GM18861 (cell line): Measurements from ENCODE around the gene ZBP1.

Experiments
- ATAC-seq: cut with Tn5 transposase; IDR thresholded peaks from one replicate; pipeline ENCODE4 v1.9.1; 2021; ENCODE audit not compliant: unreplicated experiment

Gene ZBP1

DNA sequence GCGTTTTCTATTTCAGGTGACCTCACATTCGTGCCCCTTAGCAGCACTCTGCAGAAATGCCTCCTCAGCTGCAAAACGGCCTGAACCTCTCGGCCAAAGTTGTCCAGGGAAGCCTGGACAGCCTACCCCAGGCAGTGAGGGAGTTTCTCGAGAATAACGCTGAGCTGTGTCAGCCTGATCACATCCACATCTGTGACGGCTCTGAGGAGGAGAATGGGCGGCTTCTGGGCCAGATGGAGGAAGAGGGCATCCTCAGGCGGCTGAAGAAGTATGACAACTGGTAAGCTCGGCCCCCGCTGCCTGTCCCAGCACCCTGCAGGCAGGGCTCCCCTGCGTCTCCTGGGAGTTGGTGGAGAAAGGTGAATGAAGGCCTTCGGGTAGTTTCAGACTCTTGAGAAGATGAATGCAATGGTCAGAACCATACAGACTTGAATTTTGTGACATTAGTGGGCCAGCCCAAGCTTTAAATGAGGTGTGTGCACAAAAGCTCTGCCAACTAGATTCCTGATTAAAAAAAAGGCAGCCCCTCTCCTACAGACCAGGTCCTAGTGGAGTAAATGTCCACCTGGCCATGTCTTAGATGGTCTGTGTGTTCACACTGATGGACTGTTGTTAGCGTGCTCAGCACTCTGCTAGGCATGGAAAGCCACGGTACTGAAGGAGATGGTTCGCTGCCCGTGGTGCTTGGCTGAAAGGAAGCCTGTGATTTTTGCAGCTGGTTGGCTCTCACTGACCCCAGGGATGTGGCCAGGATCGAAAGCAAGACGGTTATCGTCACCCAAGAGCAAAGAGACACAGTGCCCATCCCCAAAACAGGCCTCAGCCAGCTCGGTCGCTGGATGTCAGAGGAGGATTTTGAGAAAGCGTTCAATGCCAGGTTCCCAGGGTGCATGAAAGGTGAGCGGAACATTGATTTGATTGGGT, 58.6 kb downstream of the ZBP1 start:
- ATAC-seq, result no peak

DNA sequence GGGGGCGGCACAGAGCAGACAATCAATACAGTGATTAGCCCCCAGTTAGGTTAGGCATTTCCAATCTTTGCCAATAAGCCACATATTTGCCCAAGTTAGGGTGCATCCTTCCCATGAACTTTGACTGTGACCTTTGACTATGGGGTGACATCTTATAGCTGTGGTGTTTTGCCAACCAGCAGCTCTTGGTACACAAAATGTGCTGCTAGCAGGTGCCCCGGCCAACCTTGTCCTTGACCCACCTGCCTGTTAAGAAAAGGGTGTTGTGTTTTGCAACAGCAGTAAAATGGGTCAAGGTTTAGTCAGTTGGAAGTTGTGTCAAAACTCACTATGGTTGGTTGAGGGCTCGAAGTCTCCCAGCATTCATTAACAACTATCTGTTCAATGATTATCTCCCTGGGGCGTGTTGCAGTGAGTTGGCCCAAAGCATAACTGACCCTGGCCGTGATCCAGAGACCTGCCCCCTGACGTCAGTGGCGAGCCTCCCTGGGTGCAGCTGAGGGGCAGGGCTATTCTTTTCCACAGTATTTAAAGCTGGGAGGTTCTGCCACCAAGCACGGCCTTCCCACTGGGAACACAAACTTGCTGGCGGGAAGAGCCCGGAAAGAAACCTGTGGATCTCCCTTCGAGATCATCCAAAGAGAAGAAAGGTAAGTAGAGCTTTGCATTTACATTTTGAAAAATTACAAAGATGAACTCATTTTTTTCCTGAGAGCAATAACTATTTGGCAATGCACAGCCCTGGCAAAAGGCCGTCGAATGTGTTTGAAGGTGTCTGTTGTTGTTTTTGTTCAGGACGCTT, 59.5 kb downstream of the ZBP1 start, which contains the start of gene PCK1:
Gene PCK1, plus strand, starts transcription at position 557 of the 802 bp plus-strand sequence. CDS start 302 bp downstream, outside the sequence.
- no peak for ATAC-seq

DNA sequence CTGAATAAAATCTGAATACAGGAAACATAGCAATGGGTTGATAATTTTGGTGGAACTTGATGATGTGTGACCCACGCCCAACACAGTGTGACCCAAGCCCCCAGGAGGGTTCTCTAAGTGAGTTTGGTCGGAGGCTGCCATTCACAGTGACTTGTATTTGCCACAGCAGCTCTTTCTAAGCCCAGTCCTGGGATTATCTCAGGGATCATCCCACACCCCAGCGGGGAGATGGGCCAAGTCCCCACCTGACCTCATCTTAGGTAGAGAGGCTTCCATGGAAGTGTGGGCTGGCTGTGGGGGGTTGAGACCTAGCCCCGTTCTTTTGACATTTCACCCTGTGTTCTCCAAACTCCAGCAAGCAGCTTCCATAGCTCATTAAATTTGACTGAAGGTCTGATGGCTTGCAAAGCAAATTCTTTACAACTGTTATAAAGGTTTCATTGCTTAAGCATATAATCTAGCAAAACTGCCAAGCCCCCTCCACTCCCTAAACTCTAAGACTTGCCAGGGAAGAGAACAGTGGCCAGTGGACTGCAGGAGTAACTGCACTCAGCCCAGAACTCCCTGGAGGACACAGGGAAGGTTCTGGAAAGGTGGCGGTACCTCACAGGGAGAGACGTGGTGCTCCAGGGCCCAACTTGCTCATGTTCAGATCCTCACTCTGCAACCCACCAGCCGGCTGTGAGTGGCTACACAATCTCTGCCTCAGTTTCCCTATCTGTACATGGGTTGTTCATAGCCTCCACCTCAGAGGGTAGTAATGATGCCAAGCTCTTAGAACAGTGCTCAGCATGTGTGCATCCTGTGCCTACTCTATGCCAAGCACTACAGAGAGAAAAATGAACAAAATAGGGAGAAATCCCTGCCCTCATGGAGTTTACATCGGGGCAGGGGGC, 60.3 kb downstream of the ZBP1 start:
- no peak for ATAC-seq

DNA sequence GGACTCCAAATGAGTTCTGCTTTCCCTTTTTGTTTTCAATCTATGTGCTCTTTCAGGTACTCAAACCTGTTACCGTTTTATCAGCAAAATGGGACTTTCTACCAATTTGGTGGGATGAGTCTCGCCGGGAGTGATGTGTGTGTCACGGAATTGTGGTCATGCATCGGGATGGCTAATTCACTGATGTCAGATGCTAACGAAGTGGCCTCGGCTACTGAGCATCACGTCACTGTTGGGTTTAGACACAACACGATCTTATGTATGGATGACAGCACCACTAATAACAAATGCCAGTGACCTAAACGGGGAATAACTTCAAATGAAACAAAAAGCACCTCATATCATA, 61.0 kb downstream of the ZBP1 start:
- ATAC-seq, result no peak

DNA sequence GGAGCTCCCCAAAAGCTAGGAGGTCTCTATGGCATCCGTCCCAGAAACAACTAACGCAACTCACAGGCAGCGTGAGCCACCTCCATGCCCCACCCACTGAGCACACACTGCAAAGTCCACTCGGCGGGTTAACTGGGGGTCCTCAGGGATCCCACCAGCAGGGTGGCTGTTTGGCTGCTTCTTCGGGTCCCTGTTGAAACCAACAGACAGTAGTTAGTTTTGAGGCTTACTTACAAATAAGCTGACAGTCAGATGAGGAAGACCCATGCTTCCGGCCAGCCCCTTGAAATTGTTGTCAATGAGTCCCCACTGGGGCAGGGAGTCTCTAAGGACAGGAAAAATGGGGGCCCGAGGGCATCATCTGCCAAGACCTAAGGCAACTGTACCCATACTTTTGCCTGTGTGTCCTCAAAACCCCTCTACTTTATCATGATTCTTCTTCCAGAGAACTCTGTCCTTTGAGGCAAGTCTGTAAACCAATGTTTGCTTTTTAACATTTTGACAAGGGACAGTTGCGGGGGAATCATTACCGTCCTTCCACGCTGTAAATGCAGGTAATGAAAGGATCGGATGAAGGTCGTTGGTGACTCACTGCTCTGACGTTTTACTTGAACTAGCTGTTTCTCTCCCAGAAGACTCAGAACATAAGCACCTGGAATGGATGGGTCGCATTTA, 61.5 kb downstream of the ZBP1 start:
- ATAC-seq, result no peak

DNA sequence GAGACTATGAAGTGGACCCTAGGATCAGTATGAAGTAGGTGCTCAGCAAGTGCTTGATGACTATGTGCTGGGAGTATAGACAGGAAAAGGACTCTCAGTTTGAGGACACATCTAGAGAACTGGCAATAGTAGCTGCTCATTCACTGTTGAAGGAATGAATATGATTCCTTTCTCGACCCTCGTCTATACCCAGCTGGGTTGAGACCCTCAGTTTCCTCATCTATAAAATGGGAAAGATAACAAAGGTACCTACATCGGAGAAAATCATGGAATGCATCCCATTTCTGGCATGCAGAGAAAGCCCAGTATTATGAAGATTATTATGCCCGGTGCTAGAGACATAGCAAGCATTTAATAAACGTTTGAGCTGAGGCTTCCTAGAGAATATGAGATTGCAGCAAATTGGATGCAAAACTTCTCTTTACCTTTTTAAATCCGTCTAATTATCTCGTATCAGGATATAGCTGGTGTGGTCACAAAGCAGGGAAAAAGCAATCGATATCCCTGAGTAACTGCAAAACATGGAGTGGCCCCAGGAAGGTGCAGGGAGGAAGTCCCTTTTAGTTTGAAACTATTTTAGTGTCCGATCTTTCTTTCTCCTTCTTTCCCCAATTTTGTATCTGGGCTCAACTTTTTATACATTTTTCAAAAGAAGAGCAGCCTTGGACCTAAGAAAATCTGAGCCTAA, 62.2 kb downstream of the ZBP1 start:
- ATAC-seq, result no peak

DNA sequence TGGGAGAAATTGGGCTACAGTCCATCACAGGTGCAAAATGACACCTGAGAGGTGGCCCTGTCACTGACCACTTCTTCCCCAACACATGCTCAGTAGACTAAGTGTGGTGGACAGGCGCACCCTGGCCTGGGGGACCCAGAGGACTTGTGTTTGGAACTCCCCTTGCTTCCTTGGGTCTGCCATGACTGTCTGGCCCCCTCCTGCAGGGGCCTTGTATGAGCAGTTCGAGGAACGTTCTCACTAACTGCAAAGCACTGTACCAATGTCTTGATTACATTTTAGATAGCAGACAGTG, 63.3 kb downstream of the ZBP1 start:
- no peak for ATAC-seq

DNA sequence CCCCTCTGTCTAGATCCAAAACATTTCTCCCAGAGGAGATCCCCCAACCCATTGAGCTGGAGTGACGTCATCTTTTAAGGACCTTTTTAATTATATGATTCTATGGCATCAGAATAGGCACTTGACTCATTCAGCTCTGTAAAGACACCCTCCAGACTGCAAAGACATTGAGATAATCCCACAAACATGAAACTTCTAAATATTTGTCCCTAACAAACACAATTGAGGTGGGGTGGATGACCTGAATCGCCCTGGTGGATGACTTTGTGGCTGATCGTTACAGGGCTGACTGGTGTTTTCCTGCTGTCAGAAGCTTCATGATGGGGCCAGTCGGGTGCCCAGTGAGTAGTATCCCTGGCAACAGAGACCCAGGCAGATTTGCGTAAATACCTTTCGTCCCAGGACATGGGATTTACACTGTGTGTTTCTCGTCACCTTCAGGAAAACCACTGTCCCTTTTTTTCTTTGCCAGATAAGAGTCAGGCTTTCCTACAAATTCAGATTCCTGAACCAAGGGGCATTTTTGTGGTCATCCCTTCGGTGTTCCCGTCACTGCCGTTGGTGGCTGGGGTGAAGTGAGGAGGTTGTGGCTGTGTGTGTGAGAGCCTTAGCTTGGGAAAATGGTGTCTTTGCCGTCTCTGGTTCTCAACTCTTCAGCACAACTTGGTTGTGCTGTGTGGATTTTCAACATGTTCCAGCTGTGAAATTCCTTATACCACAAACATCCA, 64.6 kb downstream of the ZBP1 start:
- ATAC-seq, result no peak
